Fibroblast of skin of left quadriceps (primary cell): ENCODE measurements around the gene SV2B.
"Not testable (repeated sequence)": the region's sequence is repeated elsewhere in the genome, so short reads cannot be mapped to it uniquely, and the experiment has no call there.

Experiments used
- DNase-seq, 2 experiments: peaks; one replicate each; pipeline ENCODE4 v3.0.0-alpha.2; 2013; ENCODE audit warnings: low read depth in 2 of 2

The SV2B gene, protein sequence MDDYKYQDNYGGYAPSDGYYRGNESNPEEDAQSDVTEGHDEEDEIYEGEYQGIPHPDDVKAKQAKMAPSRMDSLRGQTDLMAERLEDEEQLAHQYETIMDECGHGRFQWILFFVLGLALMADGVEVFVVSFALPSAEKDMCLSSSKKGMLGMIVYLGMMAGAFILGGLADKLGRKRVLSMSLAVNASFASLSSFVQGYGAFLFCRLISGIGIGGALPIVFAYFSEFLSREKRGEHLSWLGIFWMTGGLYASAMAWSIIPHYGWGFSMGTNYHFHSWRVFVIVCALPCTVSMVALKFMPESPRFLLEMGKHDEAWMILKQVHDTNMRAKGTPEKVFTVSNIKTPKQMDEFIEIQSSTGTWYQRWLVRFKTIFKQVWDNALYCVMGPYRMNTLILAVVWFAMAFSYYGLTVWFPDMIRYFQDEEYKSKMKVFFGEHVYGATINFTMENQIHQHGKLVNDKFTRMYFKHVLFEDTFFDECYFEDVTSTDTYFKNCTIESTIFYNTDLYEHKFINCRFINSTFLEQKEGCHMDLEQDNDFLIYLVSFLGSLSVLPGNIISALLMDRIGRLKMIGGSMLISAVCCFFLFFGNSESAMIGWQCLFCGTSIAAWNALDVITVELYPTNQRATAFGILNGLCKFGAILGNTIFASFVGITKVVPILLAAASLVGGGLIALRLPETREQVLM

DNA sequence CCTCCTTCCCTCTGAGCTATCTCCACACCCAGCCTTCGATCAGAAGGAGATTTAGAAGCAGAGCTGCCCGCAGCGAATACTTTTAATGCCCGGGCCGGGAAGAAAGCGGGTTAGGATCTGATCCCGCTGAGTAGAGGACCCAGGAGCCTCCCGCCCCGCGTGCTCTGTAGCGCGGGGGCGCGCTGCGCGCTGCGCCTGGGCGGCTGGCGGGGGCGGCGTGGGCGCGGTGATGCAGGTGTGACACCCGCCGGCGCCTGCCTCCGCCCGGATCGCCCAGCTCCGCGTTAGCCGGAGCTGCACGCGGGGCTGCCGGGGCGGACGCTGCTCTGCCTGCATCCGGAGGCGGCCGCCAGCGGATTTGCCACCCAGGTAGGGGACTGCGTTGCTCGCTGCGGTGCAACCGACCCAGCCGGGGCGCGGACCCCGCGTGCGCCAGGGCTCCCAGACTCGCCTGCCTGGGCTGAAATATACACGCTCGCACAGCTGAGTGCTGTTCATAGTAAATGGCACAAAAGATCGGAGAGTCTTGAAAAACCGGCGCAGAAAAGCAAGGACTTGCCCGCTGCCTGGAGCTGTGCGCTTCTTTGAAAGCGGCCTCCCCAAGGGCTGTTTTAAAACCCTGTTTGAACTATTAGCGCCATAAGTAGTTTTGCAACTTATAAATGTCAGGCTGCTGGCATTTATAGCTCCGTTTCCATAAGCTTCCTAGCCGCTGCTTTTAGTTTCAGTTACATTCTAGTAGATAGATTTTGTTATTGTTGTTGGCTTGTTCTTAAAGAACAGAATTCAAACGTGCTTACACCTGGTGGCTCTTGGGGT is at the start of gene SV2B:
Gene SV2B (plus strand): TSS at position 263 of the 819 bp plus-strand sequence. CDS start 126,007 bp downstream, outside the sequence.
- DNase-seq: no peak

DNA sequence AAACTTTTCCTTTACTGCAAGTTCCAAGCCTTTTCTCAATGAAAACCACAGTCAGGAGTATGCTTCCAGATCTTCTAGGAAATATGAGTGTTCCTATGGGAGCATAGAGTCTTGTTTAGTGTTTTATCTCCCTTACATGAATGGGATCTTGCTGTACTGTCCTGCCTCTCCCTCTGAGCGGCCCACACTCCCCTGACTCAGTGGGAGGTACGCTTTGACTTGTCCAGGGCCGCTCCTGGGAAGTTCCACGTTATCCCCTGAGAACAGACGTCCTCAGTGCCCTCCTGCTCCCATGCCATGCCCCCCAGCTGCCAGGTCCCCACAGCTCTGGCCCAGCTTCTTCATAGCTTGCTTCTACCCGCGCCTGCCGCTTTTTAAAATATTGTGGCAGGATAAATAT is 48.8 kb upstream of the SV2B start:
- no peak for DNase-seq

DNA sequence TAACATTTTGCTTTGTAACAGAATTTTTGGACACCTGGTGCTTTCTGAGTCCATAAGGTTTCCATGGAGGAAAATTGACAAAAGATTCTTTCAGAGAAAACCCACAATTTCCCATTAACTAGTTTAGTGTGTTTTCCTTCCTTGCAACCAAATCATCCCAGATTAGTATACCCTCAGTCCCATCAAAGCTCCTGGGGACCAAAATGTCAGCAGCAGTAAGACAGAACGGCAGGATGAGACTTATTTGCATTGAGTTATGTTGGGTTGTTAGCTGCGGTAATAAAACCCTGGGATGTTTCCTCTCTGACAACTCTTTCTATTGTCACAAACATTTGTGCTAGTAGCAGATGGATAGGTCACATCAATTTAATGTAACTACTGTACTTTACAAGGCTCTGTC is 45.2 kb upstream of the SV2B start:
- no peak for DNase-seq

DNA sequence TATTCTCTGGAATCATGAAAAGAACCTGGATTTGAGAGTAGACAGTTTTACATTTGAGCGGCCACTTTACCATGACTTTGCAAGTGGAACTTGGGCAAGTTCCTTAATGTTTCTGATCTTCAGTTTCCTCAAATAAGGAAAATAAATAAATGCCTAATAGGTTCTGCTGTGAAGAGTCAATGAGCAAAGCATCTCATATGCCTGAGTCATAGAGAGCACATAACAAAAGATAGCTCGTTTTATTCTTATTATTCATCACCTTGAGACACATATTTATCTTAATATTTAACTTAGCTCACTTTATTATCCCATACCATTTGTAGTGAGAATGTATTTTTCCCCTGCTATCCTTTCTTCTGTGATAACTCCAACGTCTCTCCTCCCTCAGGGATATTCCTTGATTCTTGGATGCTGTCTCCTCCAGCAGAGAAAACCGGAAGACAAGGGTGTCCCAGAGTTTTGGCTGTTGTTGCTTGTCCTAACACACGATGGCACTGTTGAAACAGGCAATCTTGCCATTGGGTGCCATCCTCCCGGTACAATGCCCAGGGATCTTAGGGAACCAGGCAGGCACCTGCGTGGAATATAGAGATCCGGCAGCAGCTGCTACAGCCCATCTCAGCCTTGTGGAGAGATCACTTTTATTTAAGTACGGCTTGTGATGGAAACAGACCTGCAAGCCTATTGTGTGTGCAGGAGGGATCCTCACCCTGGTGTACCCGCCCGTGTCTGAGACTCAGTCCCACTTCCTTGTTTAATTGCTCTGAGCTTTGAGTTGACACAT is 44.3 kb upstream of the SV2B start:
- peak; percentile 11 to 20 for DNase-seq

DNA sequence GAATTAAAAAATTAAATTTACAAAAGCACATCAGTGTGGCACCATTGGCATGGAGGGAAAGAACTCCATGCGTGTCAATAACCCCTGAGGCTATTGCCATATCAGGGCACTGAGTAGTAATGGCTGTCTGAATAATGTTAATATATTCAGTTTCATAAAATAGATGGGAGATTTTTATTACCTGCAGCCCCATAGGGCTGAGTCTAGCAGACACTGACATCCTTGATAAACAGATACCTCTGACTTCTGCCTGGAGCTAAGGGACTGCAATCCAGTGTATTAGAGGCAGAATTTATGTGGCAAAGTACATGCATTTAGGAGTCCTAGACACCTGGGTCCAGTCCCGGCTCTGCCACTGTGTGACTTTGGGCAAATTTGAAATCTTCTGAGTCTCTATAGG is 38.8 kb upstream of the SV2B start:
- no peak for DNase-seq

DNA sequence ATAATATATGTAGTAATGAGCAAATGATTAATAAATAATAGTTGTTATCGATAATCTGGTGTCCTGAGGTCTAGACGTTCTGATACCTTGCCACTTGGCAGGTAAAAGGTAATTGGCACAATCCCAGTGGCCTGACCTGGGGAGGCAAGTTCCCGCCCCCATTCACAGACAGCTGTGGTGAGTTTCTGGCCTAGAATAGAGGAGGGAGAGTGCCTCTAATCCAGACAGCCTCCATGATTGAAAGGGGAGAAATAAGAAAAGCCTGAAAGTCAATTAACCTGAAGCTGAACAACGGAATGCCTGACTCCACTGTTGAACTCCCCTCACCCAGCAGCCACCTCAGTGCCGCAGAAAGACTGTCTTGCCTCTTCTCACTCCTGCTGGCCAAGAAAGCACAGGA is 38.1 kb upstream of the SV2B start:
- no peak for DNase-seq

DNA sequence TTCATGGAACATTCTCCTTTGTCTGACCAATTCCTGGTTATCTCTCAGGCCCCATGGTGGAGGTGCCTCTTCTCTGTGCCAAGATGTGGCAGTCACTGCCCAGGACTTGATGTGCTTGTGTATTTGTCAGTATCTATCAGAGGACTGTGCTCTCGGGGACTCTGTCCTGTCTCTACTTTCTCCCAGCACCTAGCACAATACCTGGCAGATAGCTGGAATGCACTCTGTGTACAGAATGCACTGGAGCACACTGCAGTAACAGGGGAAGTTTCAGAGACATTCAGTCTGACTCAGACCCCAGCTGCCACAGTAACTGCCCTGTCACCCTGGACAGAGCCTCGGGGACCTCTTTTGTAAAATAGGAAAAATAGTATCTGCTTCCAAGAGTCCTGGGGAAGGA is 34.6 kb upstream of the SV2B start:
- DNase-seq: no peak

DNA sequence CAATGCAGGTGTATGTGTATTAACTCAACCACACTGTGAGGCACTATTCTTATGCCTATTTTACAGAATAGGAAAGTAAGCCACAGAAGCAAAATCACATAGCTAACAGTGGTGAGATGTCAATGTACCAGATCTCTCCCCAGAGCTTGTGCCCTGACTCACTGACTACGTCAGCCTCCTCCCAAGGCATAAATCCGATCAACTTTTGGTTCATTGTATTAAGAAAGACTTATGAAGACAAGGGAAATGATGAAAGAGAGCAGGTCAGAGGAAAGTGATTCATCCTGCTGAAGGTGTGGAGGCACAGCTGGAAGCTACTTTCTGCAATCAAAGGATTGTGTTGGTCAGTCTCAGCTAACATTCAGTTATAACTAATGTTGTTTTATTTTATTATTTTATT is 33.0 kb upstream of the SV2B start:
- no peak for DNase-seq

DNA sequence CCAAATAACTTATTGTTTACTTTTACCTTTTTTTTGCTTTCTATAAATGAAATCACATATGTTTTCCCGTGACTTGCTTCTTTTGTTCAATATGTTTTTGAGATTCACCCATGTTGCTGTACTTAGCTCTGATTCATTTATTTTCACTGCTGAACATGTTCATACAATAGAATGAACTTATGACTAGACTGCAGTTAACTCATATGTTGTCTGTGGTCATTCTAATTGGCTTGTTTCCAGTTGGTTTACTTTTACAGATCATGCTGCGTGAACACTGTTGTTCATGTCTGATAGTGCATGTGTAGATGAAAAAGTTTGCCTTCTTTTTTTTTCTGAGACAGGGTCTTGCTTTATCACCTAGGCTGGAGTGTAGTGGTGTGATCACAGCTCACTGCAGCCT is 31.6 kb upstream of the SV2B start:
- no peak for DNase-seq

DNA sequence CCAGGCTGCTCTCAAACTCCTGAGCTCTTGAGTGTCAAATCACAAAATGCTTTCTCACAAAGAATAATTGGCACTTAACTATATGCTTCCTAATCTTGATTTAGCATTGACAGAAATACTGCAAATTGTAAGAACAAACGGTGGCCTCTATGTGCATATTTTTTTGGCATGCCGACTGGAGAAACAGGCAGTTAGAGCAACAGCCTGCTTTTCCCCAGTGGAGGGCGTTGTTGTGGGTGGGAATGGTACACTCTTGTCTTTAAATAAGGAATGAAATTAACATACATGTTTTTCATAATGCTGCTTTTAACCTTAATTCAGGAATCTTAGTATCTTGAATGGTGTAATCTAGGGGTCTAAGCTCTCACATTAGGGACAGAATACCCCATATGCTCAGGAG is 31.1 kb upstream of the SV2B start:
- DNase-seq: no peak

DNA sequence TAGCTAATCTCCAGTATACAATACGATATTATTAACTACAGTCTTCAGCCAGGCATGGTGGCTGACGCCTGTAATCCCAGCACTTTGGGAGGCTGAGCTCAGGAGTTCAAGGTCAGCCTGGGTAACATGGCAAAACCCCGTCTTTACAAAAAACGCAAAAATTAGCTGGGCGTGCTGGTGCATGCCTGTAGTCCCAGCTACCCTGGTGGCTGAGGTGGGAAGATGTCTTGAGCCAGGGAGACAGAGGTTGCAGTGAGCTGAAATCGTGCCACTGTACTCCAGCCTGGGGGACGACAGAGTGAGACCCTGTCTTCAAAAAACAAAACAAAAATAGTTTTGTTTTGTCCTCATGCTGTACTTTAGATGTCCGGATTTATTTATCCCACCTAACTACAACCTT is 29.2 kb upstream of the SV2B start:
- no peak for DNase-seq

DNA sequence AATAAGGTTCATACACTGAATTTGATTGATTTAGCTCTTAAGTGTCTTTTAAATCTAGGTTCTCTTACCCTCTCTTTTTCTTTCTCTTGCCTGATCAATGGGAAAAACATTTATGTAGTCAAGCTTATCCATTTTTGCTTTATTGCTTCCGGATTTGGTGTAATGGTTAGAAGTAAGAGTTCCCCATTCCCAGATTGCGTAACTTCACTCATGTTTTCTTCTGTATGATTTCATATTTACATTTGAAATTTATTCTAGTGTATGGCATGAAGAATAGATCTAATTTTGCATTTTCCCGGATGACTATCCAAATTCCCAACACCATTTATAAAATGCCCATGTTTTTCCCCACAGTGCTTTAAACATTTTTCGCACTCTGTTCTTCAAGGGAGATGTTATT is 27.9 kb upstream of the SV2B start:
- DNase-seq: no peak

DNA sequence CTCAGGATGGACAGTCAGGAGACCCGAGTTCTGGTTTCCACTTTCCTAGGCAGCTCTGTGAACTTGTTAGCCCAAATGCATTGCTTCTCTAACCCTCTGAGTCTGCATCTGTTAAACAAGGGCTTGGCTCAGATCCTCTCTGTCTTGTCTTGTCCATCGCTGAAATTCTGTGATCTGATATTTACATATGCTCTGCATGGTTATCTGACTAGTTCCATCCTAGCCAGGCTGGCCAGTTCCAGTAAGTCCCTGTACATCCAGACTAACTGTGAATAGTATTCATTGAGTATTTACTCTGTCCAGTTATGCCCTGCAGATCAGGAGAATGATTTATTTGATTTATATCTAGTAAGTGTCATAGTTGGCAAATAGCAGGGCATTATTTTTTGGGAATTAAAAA is 27.0 kb upstream of the SV2B start:
- no peak for DNase-seq

DNA sequence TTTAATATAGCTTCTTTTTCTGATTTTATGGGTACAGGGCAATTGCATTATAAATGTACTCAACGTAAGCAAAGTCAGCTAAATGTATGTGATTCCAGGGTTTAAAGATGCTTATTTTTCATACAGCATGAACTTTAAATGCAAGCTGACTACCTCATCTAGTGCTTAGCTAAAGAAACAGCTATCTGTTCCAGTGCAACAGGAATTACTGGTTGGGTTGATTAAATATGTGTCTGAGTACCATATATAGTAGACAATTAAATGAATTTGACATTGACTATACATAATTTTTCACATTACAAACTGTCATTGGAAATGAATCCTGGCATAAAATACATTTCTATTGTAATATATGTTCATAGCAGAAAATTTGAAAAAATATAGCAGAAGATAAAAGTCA is 26.3 kb upstream of the SV2B start:
- no peak for DNase-seq

DNA sequence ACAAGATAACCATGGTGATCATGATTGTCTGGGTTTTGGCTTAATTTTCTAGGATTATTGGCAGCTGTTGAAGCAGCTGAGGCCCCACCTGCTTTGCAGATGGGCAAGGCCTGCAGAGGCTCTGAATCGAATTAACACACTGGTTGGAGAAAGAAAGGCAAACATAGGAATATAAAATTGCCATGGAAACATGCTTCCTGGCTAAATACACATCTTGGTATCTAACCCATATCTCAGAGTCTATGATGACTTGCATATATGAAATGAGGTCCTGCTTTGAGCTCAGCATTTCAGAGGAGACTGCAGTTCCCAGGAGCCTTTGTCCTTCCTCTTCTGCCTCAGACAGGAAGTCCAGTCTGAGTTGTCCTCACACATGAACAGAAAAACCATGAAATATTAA is 24.3 kb upstream of the SV2B start:
- DNase-seq: no peak

DNA sequence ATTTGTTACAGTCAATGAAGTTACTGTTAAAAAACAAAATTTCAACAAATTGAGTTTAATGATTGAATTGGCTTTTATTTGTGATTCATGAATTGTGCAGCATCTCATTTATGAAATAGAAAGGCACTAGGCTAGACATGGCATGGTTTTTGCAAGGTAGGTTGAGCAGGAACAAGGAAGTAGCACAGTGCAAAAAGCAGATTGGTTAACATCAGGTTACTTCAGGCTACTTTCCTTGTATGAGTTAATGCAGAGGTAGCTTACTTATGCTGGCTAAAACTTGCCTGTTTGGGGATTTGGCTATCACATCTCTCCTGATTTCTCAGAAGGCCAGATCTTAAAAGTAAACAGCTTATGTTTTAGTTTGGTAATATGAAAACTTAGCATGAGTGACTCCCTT is 23.0 kb upstream of the SV2B start:
- DNase-seq: no peak

DNA sequence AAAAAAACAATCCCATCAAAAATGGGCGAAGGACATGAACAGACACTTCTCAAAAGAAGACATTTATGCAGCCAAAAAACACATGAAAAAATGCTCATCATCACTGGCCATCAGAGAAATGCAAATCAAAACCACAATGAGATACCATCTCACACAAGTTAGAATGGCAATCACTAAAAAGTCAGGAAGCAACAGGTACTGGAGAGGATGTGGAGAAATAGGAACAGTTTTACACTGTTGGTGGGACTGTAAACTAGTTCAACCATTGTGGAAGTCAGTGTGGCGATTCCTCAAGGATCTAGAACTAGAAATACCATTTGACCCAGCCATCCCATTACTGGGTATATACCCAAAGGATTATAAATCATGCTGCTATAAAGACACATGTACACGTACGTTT is 6.2 kb upstream of the SV2B start:
- DNase-seq: not testable (repeated sequence)

DNA sequence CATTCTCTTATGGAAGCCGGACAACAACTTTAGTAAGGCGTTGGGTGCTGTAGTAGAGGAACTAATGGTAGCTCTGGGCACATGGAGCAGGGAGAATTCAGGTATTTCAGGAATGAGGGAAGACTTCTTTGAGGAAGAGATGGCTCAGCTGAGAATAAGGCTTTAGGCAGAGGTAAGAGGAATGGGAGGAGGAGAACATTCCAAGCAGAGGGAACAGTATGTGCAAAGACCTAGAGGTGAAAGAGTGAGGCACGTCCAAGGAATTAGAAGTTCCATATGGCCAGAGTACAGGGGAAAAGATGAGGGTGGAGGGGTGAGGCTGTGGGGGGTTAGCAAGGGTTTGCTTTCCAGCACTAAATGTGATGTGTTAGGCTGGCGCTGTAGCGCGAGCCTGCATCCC is 1.6 kb upstream of the SV2B start:
- no peak for DNase-seq

DNA sequence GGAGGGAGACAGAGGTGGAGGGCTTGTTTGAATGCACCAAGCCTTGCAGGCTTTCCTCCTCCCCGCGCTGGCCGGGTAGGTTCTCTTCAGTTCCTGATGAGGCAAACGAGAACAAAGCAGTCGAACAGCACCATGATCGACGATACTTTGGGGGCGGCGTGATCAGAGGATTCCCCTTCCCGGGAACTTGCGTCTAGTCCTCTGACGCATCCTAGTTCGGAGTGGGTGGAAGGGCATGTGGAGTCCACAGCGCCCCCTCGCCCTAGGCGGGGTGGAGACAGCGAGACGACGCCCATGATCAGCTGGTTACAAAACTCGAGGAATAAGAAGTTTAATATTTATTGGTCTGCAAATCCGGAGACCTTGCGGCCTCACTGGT is 452 bp upstream of the SV2B start:
- DNase-seq: no peak

DNA sequence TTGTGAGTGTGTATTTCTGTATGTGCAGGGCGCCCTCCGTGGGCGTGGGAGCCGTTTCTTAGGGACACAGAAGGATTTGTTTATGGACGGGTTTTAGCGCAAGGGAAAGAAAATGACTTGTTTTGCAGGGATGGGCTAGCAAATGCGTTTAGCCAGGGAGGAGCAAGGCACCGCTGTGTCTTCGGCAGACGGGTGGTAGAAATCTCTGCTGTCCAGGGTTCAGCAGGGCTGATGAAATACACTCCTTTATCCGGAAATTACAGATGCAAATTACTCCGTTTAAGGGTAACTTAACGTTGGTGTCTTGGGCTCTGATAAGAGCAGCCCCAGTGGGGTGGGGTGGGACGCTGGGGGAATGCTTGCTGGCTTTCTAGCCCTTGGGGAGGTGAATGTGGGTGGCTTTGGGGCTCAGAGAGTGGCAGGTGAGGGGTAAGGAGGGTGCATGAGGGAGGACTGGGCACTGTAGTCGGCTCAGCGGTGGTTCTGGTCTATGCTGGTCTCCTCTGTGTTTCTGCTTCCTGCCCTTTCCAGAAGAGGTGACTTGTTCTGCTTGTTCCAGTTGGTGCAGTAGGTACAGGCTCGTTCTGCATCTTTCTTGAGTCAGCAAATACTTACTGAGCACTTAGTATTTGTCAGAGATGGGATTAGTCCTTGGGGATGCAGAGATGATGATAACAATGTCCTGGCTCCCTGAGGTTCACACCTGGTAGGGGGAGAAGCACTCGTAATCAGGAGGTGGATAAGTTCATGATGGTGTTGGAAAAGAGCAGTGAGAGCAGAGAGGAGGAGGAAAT is 954 bp downstream of the SV2B start:
- DNase-seq: no peak

DNA sequence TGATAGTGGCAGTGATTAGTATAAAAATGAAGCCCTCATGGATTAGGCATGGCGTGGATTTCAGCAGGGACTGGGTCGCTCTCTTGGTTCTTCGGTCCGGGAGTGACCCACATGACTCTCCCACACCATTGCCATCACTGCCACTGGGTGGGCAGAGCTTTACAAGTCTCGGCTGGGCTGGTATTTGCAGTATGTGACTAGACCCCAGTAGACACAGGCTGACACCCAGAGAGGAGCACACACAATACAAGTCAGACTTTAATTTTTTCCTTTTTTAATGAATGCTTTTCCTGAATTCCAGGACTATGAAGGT is 1.5 kb downstream of the SV2B start:
- no peak for DNase-seq
